Measurements from ENCODE around the gene AANAT.

AANAT gene

DNA sequence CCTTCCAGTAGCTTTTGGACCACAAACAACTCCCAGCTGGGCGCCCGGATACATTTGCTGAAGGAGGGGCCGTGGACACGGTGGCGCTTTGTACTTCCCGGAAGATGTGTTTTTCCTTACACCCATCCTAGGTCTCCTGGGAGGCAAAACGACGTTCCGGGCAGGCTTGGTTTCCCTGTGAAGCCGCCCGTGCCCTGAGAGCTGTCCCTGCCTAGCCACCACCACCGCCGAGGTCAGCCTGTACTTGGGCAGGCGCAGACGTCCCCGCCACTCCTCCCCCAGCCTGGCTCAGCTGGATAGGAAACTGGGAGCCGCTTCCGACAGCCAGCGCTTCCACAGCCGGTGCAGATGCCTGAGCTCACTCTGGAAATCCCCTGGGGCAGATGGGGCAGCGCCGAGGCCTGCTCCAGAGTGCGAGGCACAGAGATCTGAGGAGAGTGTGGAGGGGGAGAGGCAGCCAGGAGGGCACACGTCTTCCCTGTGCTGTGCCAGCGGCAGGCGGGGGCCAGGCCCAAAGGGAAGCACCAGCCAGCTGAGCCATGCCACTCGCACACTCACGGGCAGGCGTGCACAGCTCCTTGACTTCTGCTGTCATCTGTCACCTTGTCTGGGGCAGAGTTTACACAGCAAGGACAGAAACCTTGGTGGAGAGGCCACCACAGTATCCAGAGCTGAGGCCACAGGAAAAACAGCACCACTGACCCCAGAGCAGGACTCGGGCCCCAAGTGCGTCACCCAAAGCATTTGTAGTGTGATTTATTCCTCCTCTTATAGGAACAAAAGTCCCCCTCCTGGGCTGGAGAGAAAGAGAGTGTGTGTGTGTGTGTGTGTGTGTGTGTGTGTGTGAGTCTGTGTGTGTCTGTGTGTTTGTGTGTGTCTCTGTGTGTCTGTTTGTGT, 30.8 kb downstream of the AANAT start:
- no peak for TF ChIP-seq CTCF (IDR thresholded peaks at IDR 0.05; ENCODE audit: low read depth, low read length)
- peak overlapping the region; percentile 37 for H3K4me3 ChIP-seq (ENCODE audit: low read depth, low read length)

DNA sequence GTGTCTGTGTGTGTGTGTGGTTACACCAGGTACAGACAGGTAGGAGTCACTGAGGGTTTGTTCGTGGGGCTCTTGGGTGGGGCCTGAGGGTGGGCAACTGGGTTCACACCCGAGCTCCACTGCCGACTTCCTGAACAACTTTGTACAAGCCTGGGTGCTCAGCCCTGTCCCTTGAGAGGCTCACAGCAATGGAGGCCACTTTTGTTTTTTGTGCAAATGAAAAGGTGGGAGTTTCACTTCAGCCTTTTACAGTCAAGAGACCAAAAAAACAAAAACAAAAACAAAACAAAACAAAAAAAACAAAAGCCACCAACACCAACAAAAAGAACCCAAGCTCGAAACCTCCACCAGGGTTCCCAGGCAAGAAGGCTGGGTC, 31.5 kb downstream of the AANAT start:
- no peak overlapping the region for H3K4me3 ChIP-seq (ENCODE audit: low read depth, low read length)
- no peak for TF ChIP-seq CTCF (IDR thresholded peaks at IDR 0.05; ENCODE audit: low read depth, low read length)

GRCh38 chr17:76499267-76499667, 31.9 kb downstream of the AANAT start:
- TF ChIP-seq CTCF (IDR thresholded peaks at IDR 0.05; ENCODE audit: low read depth, low read length) = no peak
- H3K4me3 ChIP-seq (ENCODE audit: low read depth, low read length) = no peak overlapping the region

- peak overlapping the region; percentile 61 for H3K4me3 ChIP-seq (ENCODE audit: low read depth, low read length)
- no peak for TF ChIP-seq CTCF (IDR thresholded peaks at IDR 0.05; ENCODE audit: low read depth, low read length)
Observed at GRCh38 chr17:76500074-76500746, 32.8 kb downstream of the AANAT start.

GRCh38 chr17:76500747-76501017, 33.3 kb downstream of the AANAT start:
- peak overlapping the region; percentile 61 for H3K4me3 ChIP-seq (ENCODE audit: low read depth, low read length)
- TF ChIP-seq CTCF (IDR thresholded peaks at IDR 0.05; ENCODE audit: low read depth, low read length) = no peak

GRCh38 chr17:76501018-76501826, 33.8 kb downstream of the AANAT start, which contains the start of gene RHBDF2:
Gene RHBDF2 (minus strand): TSS chr17:76501423. CDS start chr17:76481524, 19,899 bp downstream.
- H3K4me3 ChIP-seq (ENCODE audit: low read depth, low read length) = peak within 1 kb of the TSS; percentile 61
- no peak for TF ChIP-seq CTCF (IDR thresholded peaks at IDR 0.05; ENCODE audit: low read depth, low read length)
